GM18909 (cell line): ENCODE measurements around the gene LUC7L.

Experiments used
- ATAC-seq: cut with Tn5 transposase; IDR thresholded peaks from one replicate; pipeline ENCODE4 v1.9.1; 2021; ENCODE audit warnings: mild to moderate bottlenecking; ENCODE audit not compliant: unreplicated experiment, poor library complexity

Gene LUC7L

GRCh38 chr16:152141-153128 lies 76.8 kb downstream of the LUC7L start, which contains the start of gene HBZ:
HBZ (plus strand) TSS chr16:152644; CDS start chr16:152910, 266 bp downstream.
- no peak for ATAC-seq

- no peak for ATAC-seq
Observed at GRCh38 chr16:149024-149660, 80.1 kb downstream of the LUC7L start.

DNA sequence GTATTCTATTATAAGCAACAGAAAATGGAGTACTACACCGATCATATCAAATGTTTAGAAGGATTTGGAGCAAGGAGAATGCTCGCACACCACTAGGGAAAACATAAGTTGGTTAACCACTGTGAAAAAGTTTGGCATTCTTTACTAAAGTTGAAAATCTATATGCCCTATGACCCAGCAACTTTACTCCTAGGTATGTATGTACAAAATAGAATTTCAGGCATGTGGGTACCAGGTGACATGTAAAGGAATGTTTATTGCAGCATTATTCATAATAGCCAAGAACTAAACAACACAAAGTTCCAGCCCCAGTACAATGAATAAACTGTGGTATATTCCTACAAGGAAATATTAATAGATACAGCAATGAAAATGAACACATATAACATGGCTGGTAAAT lies 82.6 kb downstream of the LUC7L start:
- ATAC-seq, result no peak

GRCh38 chr16:144797-145252 lies 84.4 kb downstream of the LUC7L start:
- no peak for ATAC-seq

GRCh38 chr16:143456-143855 lies 85.8 kb downstream of the LUC7L start:
- no peak for ATAC-seq

DNA sequence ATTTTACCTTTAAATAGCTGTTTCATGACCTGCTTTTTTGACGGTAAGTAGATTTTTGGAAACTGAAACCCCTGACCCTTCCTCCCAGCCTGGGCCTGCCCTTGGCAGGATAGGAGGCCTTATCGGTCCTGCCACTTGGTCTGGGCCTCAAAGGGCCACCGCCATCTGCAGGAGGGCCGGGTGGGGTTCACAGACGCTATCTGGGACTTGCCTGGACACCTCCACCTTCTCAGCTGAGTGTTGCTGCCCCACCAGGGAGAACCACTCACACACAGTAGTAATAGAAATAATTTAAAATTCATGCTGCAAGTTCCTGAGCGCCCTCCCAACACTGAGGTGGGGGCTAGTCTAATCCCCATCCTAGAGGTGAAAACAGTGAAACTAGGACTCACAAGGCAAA lies 86.2 kb downstream of the LUC7L start:
- no peak for ATAC-seq

DNA sequence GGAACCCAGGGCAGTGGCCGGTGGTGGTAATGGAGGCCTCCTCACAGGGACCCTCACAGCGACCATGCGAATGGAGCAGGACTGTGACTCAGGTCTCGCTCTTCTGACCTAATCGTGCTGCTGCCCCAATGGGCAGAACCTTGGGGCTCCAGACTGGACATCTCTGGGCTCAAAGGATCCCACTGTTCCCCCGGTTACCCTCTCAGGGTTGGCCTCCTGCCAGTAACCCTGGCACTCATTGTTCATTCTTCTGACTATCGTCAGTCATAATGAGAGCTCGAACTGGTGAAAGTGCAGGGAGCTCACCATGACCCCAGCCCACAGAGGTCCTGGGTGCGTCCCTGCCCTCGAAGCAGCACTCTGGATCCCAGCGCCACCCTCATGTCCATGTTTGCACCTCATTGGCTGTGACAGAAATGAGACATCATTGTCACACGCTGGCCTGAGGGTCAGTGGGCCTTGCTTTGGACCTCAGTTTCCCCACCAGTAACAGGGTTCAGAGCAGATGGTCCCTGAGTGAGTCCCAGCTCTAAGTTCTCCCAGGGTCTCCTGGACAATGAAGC lies 86.8 kb downstream of the LUC7L start:
- no peak for ATAC-seq

DNA sequence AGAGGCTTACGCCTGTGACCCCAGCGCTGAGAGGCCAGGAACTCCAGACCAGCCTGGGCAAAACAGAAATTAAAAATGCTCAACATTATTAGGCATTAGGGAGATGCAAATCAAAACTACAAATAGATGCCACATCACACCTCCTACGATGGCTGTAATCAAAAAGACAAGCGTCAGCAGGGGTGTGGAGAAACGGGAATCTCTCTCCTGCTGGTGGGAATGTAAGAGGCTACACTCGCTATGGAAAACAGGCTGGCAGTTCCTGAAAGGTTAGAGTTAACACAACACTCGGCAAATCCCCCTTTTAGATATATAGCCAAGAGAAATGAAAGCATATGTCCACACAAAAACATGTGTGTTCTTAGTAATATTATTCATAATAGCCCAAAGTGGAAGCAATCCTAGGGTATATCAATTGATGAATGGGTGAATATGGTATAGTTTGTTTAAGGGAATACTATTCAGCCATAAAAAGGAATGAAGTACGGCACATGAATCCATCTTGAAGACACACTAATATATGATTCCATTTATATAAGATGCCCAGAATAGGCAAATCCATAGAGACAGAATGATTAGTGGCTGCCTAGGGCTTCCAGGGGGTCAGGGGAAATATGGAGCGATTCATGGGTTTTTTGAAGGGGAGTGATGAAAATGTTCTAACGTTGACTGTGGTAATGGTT lies 88.9 kb downstream of the LUC7L start:
- no peak for ATAC-seq
